ENCODE measurements around the gene ERLIN1.

The ERLIN1 gene

DNA sequence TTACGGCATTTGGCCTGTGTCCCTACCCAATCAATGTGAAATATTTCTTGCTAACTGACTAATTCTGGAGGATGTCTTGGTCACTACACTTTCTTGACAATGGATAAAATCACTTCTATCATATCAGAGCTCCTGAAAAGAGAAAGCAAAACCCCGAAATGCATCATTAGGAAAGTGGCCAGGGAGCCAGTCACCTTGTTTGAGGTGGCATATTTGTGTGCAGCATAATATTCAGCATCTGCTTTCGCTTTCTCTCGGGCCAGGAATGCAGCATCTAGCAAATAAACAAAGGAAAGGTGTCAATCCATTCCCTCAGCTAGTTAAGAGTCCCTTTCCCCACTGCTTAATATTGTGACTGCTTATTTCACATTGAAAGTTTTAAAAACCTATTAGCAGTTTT, 31.2 kb downstream of the ERLIN1 start:
- Mint-ChIP-seq H3K27ac (peak overlapping the region; percentile 62), H3K36me3 (peaks cover 95% of the 10 kb centered on the region), H3K4me1 (peaks cover 21% of the 10 kb centered on the region), H3K4me3 (no peak overlapping the region), H3K9me3 (no peaks in the 10 kb centered on the region)
- no peak for ATAC-seq
- no peak for DNase-seq (ENCODE audit: low spot score in 2 of 2)

DNA sequence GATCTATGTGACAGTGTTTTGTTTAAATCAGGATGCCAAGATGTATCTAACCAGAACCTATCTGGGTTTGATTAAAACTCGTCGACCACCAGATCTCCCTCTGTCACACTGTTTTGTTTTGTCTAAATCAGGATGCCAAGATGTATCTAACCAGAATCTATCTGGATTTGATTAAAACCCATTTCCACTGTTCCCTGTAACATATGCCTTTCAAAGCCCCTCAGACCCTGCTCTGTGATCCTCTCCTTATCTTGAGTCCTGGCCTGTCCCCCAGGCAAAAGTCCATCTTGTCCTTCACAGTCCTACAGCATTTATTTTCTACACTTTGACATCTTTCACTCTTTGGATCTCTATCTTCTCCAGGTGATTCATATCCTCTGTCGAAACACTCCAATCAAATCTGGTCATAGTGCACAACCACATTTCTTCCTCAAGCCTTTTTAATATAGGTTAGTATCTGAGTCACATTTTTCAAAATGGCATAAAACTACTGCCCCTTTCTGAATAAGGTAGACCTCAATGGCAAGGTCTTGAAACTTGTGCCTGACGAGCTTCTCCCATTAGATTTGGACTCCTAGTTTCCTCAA, 32.5 kb downstream of the ERLIN1 start:
- Mint-ChIP-seq H3K9me3 (no peaks in the 10 kb centered on the region), H3K36me3 (peaks cover 90% of the 10 kb centered on the region), H3K27ac (peak overlapping the region; percentile 38), H3K4me3 (no peak overlapping the region), H3K4me1 (peaks cover 26% of the 10 kb centered on the region)
- ATAC-seq (peak; percentile 38), DNase-seq (ENCODE audit: low spot score in 2 of 2) (no peak)

DNA sequence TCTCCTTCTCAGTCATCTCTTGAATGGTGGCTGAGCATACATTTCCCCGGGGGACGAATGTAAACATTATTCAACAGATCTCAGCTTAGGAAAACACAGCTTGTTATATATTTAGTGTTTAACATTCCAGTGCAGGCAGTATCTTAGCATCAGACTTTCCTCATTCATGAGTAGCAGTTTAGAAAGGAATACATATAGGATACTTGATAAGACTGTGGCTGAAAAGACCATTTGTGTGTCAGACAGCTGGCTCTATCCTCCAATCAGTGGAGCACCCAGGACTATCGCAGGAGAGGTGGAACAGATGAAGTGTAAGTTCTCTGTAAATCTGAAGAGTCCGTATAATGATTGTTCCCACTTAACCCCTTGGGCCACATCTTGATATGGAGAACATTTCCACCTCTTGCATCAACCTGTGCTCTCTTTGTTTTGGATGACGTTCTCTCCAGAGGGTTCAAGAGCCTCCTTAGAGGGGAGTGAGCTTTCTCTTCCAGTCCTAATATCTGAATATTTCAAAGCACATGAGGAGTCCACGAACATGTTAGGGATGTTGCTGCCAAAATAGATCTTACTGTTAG, 34.0 kb downstream of the ERLIN1 start:
- peaks cover 78% of the 10 kb centered on the region for H3K36me3 Mint-ChIP-seq
- no peaks in the 10 kb centered on the region for H3K9me3 Mint-ChIP-seq
- DNase-seq (ENCODE audit: low spot score in 2 of 2) = no peak
- no peak overlapping the region for H3K27ac Mint-ChIP-seq
- no peak overlapping the region for H3K4me3 Mint-ChIP-seq
- ATAC-seq = no peak
- H3K4me1 Mint-ChIP-seq = peaks cover 15% of the 10 kb centered on the region

DNA sequence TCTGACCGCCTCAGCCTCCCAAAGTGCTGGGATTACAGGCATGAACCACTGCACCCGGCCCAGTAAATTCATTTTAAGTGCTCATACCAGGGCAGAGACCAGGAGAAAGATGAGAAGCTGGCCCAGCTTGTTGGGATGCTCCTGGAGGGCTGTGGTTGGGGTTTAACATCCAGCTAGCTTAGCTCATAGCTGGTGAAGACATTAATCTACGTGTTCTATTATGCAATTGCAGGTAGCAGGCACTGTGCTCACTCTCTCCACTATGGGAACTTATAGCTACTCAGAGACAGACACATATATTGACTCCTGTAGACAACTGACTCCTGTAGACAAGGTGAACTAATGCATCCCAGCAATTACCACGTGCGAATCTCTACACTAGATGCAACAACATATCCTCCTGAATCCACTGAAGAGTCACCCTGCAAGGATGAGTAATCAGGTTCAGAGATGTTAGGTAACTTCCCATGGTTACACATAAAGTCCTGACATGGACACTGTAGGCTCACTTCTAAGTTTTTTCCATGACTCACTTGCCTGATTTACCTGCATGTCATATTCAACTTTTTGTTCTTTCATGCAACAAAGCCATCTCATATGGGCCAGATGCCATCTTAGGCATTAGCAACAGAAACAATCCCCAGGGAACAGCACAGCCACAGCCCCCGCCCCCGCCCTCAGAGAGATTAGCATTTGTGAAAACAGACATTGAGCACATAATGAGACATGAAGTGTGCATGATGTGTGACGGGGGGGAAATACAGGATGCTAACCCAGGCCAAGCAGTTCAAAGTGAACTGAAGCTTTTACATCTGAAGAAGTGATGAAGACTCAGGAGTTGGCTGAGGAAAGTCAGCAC, 37.2 kb downstream of the ERLIN1 start:
- no peak overlapping the region for H3K4me3 Mint-ChIP-seq
- H3K27ac Mint-ChIP-seq = peak overlapping the region; percentile 35
- peaks cover 46% of the 10 kb centered on the region for H3K36me3 Mint-ChIP-seq

DNA sequence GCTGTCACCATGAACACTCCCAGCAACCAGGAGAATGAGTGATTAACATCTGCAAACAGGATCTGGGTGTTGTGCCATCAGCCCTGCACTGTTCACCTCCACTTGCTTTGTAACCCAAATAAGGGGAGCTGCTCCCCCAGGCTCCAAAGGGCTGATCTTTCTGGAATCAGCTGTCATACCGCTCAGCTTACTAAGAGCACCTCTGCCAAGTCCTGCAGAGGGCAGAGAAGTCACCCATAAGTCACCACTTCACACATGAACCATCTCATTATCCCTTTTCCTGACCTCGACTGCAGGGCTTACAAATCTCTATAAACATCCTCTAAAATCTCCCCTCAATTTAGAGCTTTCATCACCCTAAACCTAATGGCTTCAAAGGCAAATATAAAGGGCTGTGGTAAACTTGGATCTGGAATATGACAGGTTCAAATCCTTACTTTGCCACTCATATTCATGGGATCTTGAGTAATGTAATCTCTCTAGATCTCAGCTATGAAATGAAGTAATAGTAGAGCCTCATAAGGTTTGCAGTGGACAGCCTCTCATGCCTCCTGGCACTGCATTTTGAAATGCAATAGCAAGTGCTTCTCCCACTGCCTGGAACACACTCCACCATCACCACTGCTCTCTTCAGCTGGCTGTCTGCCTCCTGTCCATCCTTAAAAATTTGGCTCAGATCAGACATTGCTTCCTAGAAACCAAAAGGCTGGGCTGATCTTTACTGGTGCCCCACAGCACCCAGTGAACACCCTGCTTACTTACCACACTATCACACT, 38.8 kb downstream of the ERLIN1 start:
- Mint-ChIP-seq H3K9me3 (no peaks in the 10 kb centered on the region), H3K4me1 (peaks cover 10% of the 10 kb centered on the region), H3K4me3 (no peak overlapping the region), H3K36me3 (peaks cover 33% of the 10 kb centered on the region), H3K27ac (no peak overlapping the region)
- ATAC-seq = no peak
- no peak for DNase-seq (ENCODE audit: low spot score in 2 of 2)

More for the DNA sequence above, 37.2 kb downstream of the ERLIN1 start:
- no peaks in the 10 kb centered on the region for H3K9me3 Mint-ChIP-seq
- H3K4me1 Mint-ChIP-seq = peaks cover 15% of the 10 kb centered on the region
- DNase-seq (ENCODE audit: low spot score in 2 of 2) (no peak), ATAC-seq (peak; percentile 96)

DNA sequence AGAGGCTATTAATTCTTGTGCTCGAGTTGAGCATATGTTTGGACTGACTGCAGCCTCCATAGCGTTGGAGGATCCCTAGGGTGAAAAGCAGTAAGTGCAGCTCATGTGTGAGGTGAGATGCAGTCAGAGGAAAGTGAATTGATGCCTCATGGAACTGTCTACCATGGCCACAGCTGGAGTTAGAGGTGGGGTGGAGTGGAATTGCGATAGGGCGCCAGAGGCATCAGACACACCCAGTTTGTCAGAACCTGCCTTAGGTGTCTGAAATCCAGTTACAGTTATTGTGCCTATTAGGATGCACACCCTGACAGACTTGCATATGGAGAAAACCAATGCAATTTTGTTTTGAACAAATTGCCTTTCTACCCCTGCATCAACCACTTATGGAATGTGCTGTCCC, 39.4 kb downstream of the ERLIN1 start:
- H3K36me3 Mint-ChIP-seq = peaks cover 26% of the 10 kb centered on the region
- no peaks in the 10 kb centered on the region for H3K9me3 Mint-ChIP-seq
- no peak for DNase-seq (ENCODE audit: low spot score in 2 of 2)
- ATAC-seq = no peak
- H3K4me3 Mint-ChIP-seq = no peak overlapping the region
- peaks cover 10% of the 10 kb centered on the region for H3K4me1 Mint-ChIP-seq
- no peak overlapping the region for H3K27ac Mint-ChIP-seq

DNA sequence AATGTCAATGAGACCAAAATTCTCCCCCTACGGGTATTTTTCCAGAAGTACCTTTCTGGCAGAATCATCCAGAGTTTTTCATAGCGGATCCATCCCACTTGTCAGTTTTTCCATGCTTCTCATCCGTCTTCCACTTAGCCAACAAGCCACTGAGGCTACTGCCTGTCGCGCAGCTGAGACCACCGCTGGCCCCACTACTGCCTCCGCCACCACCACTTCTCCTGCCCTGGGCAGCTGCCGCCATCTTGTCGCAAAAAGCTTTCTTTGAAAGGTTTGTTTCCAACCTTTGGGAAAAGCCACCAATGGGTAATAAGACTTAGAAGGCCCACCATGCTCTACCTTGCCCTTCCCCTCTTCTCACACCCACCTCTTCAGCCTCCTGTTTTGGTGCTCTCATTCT, 42.1 kb downstream of the ERLIN1 start:
- Mint-ChIP-seq H3K36me3 (peaks cover under 1% of the 10 kb centered on the region), H3K4me3 (no peak overlapping the region), H3K27ac (no peak overlapping the region), H3K4me1 (peaks cover 4% of the 10 kb centered on the region), H3K9me3 (no peaks in the 10 kb centered on the region)
- no peak for DNase-seq (ENCODE audit: low spot score in 2 of 2)
- no peak for ATAC-seq

DNA sequence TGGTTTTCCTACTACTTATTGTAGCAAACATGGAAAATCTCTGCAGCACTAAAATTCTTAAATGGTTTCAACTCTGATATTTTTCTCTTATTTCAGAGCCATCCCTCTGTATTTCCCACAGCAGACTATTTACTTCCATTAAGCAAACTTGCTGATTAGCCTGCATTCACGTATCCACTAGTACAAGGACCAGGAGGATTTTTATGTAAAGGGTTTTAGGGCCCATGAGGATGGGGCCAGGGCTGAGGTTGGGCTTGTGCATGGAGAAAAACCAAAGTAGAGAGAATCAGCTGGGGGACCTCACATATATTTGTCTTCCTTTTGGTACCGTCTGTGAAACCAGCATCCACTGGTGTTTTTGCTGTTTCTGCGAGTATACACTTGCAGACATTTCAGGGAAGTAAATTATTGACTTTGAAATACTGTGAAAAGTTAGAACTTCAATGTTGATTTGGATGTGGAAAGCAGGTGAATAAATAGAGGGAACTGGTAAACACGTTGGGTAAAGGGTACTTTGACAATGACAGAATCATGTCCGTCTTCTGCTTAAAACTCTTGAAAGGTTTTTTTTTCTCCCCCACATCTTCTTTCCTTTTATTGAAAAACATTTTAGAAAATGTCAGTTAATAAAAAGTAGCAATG, 44.3 kb downstream of the ERLIN1 start:
- Mint-ChIP-seq H3K4me1 (no peaks in the 10 kb centered on the region), H3K4me3 (no peak overlapping the region), H3K36me3 (no peaks in the 10 kb centered on the region), H3K27ac (no peak overlapping the region), H3K9me3 (no peaks in the 10 kb centered on the region)
- ATAC-seq (no peak), DNase-seq (ENCODE audit: low spot score in 2 of 2) (no peak)

DNA sequence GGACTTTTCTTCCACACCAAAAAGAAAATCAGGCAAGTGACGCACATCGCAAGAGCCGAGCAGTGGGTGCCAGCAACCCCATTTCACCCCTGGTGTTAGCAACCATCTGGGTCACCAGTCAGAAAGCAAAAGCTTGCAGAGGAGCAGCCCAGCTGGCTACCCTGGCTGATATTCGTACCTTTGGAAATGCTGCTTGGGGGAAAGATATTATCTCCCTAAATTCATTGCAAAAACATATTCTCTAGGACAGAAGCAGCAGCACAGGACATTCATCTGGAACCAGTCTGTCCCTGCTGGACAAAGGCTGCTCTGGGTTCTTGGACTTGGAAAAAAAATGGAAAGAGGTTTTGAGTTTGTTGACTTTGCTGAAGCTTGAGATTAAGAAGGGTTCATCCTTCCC, 45.8 kb downstream of the ERLIN1 start:
- no peak overlapping the region for H3K4me3 Mint-ChIP-seq
- no peak for ATAC-seq
- H3K27ac Mint-ChIP-seq = no peak overlapping the region
- H3K36me3 Mint-ChIP-seq = no peaks in the 10 kb centered on the region
- H3K9me3 Mint-ChIP-seq = no peaks in the 10 kb centered on the region
- no peaks in the 10 kb centered on the region for H3K4me1 Mint-ChIP-seq
- DNase-seq (ENCODE audit: low spot score in 2 of 2) = no peak

DNA sequence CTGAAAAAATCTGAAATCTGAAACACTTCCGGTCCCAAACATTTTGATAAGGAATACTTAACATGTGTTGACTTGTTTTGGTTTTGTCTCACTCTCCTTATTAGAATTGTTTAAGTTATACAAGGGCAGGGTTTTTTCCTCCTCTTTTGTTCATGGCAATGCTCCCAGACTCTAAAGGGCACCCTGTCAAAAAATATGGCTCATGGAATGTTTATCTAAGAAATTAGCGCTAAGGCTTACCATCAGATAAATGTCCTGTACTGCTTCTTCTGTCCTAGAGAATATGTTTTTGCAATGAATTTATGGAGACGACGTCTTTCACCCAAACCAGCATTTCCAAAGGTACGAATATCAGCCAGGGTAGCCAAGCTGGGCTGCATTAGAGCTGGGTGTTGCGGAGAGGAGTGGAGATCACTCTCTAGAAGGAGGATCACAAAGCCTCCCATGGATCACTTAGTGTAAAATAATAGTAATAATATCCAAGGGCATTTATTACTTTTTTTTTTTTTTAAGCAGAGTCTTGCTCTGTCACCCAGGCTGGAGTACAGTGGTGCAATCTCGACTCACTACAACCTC, 46.8 kb downstream of the ERLIN1 start:
- H3K4me1 Mint-ChIP-seq = no peaks in the 10 kb centered on the region
- DNase-seq (ENCODE audit: low spot score in 2 of 2) (no peak), ATAC-seq (no peak)
- no peaks in the 10 kb centered on the region for H3K36me3 Mint-ChIP-seq
- no peaks in the 10 kb centered on the region for H3K9me3 Mint-ChIP-seq
- H3K27ac Mint-ChIP-seq = no peak overlapping the region
- no peak overlapping the region for H3K4me3 Mint-ChIP-seq

DNA sequence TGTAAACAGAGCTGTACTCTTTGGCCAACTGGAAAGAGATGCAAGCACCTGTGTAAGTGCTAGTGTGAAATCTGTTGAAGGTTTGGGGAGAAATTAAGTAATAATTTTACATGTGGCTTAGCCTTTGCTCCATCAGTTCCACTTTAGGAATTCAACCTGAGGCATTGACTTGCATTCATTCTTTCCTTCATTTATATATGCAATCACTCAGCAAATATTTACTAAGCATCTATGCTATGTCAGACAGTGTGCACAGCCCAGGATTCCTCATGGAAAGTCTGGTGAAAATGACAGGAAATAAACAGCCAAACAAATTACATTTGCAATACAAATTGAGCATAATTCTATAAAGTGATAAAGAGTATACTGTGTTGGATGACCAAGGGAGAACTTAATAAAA, 50.3 kb downstream of the ERLIN1 start:
- DNase-seq (ENCODE audit: low spot score in 2 of 2) (no peak), ATAC-seq (no peak)
- Mint-ChIP-seq H3K9me3 (no peaks in the 10 kb centered on the region), H3K36me3 (no peaks in the 10 kb centered on the region), H3K4me1 (no peaks in the 10 kb centered on the region), H3K27ac (no peak overlapping the region), H3K4me3 (no peak overlapping the region)

DNA sequence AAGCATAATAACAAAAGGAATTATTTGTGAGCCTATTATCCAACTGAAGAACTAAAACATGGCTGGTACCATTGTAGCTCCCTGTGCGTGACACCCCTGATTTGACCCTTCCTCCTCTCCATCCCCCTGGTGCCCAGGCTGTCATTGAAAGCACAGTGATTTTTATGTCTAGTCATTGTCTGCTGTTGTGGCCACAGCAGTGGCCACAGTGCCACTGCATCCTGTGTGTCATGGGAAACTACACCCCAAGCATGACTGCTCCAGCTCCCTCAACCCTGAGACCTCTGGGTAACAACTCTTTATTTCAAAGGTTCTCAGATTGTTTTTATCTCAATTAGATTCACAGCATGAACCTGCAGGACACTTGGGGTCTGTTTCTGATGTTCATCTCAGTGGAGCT, 52.0 kb downstream of the ERLIN1 start:
- no peak overlapping the region for H3K4me3 Mint-ChIP-seq
- H3K36me3 Mint-ChIP-seq = no peaks in the 10 kb centered on the region
- H3K4me1 Mint-ChIP-seq = no peaks in the 10 kb centered on the region
- no peak overlapping the region for H3K27ac Mint-ChIP-seq
- DNase-seq (ENCODE audit: low spot score in 2 of 2) (no peak), ATAC-seq (peak; percentile 85)
- H3K9me3 Mint-ChIP-seq = no peaks in the 10 kb centered on the region

DNA sequence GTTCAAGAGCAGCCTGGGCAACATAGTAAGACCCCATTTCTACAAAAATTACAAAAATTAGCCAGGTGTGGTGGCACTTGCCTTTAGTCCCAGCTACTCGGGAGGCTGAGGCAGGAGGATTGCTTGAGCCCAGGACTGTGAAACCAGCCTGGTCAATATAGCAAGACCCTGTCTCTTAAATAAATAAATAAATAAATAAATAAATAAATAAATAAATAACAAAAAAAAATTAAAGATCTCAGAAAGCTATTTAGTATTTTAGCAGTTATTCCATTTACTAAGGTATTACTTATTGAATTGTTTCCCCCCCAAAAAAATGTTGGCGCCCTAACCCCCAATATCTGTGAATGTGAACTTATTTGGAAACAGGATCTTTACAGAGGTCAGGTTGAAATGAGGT, 53.4 kb downstream of the ERLIN1 start:
- ATAC-seq = no peak
- Mint-ChIP-seq H3K36me3 (no peaks in the 10 kb centered on the region), H3K9me3 (no peaks in the 10 kb centered on the region)

DNA sequence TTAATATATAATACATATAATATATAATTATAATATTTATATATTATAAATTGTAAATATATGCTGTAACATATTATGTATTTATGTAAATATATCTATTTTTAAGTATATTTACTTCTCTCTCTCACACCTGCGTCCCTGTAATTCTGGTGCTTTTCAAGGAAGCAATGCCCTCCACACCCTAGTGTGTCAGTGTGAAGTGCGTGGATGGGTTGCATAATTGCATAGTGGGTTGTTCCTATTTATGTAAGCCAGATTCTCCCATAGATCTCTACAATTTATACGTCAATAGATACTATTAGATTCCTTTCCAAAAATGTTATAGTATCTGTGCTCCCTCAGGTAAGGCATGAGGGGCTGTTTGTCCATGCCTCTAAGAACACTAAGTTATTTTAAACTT, 54.3 kb downstream of the ERLIN1 start:
- no peak for DNase-seq (ENCODE audit: low spot score in 2 of 2)
- Mint-ChIP-seq H3K9me3 (no peaks in the 10 kb centered on the region), H3K4me1 (no peaks in the 10 kb centered on the region), H3K4me3 (no peak overlapping the region), H3K27ac (no peak overlapping the region), H3K36me3 (no peaks in the 10 kb centered on the region)
- no peak for ATAC-seq

More for the DNA sequence above, 53.4 kb downstream of the ERLIN1 start:
- Mint-ChIP-seq H3K27ac (no peak overlapping the region), H3K4me1 (no peaks in the 10 kb centered on the region), H3K4me3 (no peak overlapping the region)
- no peak for DNase-seq (ENCODE audit: low spot score in 2 of 2)

DNA sequence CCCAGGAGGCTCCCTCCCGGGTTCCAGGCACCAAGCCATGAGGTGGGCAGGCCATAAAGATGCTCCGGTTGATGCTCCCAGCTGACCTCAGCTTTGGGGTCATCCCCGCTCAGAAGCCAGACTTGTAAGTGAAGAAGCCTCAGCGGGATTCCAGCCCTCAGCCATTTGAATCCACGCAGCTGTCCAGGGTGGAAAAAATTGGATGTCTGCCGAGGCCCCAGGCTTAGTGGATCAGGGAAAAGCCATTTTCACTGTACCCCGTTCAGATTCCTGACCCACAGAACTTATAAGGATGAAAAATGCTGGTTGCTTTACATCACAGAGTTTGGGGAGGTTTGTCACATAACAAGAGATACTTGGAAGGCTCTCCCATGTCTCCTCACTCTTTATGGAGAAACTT, 55.0 kb downstream of the ERLIN1 start:
- DNase-seq (ENCODE audit: low spot score in 2 of 2) (no peak), ATAC-seq (no peak)
- Mint-ChIP-seq H3K36me3 (no peaks in the 10 kb centered on the region), H3K27ac (no peak overlapping the region), H3K4me3 (no peak overlapping the region), H3K9me3 (no peaks in the 10 kb centered on the region), H3K4me1 (no peaks in the 10 kb centered on the region)

All from stimulated activated effector memory CD8-positive, alpha-beta T cell treated with anti-CD3 and anti-CD28 coated beads, Interleukin-12 subunit alpha, Interleukin-12 subunit beta, amount 100 ng/mL, for 72 hours (primary cell).